Measurements from ENCODE around the gene FAM83F.
A peak's percentile ranks its signal among the peaks of the same experiment; 100 is the strongest.

Gene FAM83F

DNA sequence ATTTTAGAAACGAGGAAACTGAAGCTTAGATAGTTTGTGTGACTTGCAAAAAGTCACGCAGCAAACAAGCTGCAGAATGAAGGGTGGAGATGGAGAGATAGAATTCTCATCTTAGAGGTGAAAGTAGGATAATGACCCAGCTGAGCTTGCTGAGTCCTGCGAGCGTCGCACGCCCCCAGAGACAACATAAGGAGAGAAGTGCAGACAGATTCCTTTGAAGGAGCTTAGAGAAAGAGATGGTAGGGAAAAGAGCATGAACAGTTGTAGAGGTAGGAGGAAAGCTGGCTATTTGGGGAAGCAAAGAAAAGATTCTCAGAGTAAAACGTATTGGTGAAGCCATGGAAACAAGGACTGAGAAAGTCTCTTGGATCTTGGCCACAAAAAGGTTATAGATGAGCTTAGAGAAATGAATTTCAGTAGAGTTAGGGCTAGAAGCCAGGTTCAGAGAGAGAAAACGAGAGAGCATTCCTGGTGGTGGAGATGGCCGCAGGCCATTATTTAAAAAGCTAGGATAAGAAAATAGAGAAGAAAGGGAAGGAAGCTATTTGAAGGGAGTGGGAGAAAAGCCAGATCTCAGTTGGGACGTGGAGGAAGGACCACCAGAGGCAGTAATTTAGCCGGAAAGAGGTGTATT is 44.8 kb downstream of the FAM83F start:
- DNase-seq = no peak

GRCh38 chr22:40040927-40041326 is 46.2 kb downstream of the FAM83F start:
- no peak for DNase-seq

DNA sequence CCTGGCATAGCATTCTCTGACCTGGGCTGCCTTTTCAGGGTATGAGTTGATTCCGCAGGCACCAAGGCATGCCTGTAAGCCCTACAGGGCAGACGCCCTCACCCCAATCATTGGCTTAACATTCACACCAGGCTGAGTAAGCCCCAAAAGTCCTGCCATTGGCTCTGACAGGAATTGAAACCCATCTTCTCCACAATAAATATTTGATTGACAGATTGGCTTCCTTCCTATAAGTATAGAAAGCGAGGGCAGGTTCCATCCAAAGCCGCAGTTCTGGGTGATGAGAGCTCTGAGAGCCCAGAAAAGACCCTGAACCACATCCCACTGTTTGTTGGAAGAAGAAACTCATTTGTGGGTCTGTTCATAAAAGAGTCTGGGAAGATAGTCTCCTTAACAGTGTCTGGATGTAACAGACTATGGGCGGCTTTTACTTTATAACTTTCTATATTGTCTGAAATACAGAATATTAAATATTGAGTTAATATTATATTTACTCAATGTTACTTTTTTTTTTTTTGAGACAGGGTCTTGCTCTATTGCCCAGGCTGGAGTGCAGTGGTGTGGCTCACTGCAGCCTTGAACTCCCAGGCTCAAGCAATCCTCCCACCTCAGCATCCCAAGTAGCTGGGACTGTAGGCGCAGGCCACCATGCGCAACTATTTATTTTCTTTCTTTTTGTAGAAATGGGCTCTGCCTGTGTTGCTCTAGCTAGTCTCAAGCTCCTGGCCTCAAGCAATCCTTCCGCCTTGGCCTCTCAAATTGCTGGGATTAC is 46.8 kb downstream of the FAM83F start:
- DNase-seq = no peak

- DNase-seq = no peak
Measured at GRCh38 chr22:40042312-40042711, 47.6 kb downstream of the FAM83F start.

GRCh38 chr22:40043081-40043480 is 48.3 kb downstream of the FAM83F start:
- no peak for DNase-seq

- DNase-seq = no peak
Measured at GRCh38 chr22:40043793-40044101, 49.0 kb downstream of the FAM83F start.

DNA sequence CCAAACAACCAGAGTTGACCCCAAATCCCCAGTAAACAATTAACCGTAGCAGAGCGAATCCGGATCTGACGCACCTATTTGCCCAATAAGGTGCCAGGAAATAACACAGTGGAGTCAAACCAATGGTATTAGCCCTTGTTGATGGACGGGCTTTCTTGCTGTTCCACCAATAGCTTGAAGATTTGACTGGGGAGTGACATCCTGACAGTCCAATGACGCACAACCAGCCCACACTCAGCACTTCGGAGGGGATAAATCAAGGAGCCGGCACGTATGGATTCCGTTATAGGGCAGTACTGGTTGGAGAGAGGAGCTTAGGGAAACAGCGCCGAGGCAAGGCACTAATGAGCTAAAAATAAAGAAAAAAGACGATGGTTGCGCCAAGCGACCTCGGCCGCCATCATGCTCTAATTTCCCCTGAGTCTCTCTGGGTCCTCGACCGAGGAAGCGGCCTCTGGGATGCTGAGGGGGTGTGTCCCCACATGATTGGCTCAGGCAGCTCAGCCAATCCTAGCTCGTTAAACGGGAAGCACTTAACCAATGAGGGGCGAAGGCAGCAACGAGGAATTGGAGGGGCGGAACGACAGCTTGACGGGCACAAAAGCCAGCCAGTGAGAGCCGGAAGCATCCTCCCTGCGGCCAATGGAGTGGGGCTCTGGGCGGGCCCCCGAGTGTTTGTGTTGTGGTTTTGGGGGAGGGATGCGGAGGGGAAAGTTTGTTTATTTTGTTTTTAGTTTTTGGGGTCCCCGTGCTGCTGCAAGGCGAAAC is 49.5 kb downstream of the FAM83F start:
- peak; percentile 86 to 94 for DNase-seq

DNA sequence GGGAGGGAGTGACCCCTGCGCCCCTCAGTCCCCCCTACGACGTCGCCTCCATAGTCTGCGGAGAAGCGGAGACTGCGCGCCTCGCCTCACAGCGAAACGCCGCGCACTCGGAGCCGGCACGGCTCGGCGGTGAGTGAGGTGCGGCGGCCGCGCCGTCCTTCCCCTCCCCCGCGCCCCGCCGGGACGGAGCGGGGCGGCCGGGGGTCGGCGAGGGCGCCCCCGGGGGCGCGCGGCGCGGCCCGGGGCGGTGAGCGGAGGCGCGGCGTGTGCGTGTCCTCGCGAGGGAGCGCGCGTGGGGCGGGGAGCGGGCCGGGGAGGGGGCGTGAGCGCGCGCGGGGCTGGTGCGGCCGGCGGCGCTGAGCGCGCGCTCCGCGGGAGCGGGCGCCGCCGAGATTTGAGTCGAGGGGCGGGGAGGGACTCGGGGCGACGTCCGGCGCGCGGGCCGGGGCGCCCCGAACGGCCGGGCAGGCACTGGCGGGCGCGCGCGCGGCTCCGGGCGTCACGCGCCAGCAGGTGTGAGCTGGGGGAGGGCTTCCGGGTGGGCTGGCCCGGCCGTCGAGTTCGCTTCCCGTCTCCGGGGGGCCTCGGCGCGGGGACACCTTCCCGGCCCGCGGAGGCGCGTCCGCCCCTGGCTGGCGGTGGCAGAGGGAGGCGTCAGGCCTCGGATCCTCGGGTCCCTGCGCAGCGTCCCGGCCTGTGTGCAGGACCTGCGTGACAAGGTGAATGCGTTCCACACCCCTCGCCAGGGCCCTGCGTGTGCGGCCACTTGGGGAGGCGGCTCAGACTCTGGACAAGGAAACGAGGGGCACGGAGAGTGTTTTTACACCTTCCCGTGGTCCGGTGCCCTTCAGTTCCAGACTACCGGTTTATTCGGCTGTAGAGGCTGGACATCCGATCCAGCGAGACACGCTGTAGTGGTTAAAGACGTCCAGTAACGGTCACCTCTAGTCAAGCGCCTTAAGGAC is 50.4 kb downstream of the FAM83F start:
- DNase-seq = no peak

GRCh38 chr22:40046126-40046525 is 51.4 kb downstream of the FAM83F start:
- no peak for DNase-seq

DNA sequence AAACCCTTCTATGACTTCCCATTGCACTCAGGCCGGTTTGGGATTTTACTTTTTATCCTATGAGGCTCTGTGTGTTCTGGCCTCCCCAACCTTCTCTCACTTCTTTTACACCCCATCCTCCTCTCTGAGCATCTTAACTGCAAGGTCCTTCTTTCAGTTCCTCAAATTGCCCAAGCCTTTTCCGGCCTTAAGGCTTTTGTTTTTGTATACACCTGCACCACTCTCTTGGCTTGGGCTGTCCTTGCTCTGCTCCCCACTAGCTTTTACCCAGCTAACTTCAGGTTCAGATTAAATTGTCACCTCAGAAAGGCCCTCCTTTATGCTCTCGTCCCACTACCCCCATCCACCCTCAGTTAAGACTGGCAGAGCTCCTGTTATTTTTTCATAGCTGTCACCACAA is 55.5 kb downstream of the FAM83F start:
- DNase-seq = no peak

DNA sequence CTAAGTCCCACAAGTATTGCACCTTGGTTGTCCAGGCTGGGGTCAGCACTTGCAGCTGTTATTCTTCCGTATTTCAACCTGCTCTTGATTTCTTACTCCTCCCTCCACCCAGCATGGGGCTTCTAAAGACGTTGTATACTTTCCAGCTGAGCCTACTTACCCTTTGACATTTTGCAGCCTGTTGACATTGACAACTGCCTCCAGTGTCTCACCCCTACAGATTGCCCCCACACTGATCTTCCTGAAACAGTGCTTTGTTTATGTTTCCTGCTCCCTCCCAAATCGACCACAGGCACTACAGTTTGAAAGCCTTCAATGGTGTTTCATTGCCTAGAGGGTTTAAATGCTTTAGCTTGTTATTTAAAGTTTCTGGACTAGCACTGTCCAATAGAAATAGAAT is 56.6 kb downstream of the FAM83F start:
- DNase-seq = no peak

GRCh38 chr22:40053460-40053859 is 58.7 kb downstream of the FAM83F start:
- DNase-seq = no peak

DNA sequence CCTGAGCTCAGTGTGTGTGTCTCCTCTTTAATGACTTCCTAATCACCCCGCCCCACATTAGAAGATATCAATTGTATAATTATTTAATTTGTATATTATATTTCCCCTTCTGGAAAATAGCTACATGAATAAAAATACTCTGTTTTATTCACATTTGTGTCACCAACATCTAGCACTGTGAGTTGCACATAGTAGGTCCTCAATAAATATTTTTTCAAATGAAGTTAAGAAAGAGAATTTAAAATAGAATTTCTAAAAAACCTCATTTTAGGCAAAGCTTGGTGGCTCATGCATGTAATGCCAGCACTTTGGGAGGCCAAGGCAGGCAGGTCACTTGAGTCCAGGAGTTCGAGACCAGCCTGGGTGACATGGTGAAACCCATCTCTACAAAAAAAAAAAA is 59.7 kb downstream of the FAM83F start:
- no peak for DNase-seq

DNA sequence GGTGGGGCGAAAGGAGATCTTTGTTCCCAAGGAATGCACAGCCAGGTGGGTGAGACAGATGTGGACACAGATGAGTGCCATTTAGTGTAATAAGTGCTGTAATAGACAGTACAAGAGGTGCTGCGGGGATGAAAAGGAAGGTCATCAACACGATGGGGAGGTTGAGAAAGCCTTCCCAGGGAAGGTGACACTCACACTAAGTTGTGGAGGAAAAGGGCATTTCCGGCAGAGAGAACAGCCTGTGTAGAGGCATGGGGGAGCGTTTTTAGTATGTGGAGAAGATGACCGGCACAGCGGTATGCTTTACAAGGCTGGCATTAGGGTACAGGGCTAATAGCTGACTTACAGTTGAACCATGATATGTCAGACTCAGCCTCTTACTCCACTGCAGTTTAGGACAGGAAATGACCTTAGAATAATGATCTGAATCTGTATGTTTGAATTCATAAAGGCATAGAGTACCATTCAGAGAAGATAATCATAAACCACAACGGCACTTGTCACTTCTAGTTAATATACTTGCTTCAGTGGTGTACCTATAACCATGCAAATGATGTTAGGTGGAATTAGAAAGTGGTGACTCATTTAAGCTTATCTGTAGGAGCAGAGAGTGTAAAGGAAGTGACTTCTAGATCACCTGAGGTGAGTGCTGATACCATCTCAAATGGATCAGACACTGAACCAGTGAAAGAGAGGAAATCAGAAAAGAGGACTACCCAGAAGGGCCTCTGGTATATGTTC is 60.6 kb downstream of the FAM83F start:
- no peak for DNase-seq

DNA sequence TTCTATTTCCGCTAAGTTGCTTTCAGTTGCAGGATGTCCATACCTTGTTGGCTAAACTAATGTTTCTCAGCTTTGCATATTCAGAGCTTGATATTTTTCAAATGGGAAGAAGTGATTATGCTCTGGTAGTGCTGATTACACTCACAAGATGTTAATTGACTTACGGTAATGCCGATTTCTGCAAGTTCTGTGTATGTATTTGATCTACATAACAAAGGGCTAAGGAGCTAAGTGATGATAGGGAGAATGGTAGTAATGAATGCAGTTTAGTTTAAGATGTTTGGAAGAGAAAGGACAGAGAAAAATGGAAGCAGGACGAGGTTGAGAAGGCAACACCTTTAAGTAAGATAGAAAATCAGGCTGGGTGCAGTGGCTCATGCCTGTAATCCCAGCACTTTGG is 61.4 kb downstream of the FAM83F start:
- DNase-seq = no peak

- DNase-seq = no peak
Measured at GRCh38 chr22:40056559-40056958, 61.8 kb downstream of the FAM83F start.

- DNase-seq = no peak
Measured at GRCh38 chr22:40057652-40058051, 62.9 kb downstream of the FAM83F start.

DNA sequence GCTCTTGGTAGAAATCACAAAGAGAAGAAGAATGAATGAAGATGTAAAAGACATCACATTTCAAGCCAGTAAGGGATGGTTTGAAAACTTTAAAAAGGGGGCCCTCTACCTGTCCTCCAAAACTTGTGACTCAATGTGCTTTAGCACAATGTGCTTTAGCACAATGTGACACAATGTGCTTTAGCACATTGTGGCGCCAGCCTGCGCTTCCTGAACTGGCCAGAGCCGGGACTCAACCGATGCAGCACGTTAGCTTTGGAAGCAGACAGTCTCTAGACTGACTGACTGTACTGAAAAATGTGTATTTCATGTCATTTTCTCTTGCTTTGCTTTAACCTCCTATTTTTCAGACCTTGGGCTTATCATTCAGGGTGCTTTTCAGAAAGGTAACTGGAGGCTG is 63.5 kb downstream of the FAM83F start:
- no peak for DNase-seq

DNA sequence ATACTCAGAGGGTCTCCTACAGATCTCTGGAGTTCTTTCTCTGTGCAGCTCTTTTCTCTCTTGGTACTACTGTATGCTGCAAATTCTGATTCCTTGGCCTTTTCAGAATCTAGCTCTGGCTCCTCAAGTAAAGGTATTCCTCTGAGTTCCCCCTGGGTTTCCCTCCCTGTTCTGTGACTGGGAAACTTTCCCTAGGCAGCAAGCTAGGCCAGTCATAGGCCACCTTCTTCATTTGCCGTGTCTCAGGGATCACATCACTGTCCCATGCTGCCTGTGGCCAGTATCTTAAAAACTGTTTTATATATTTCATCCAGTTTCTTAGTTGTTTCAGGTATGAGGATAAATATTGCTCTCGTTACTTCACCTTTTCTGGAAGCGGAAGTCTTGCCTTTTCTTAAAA is 71.2 kb downstream of the FAM83F start:
- DNase-seq = no peak

GRCh38 chr22:40067639-40068038 is 72.9 kb downstream of the FAM83F start:
- DNase-seq = no peak

- DNase-seq = no peak
Measured at GRCh38 chr22:40070701-40071100, 75.9 kb downstream of the FAM83F start.

- DNase-seq = no peak
Measured at GRCh38 chr22:40071720-40072119, 77.0 kb downstream of the FAM83F start.

Data from NCI-H187 (cell line).